HG03571 (cell line): ENCODE results near the gene NXNL2.
A peak's percentile ranks its signal among the peaks of the same experiment; 100 is the strongest.

Experiments used
- ATAC-seq: cut with Tn5 transposase; IDR thresholded peaks from one replicate; pipeline ENCODE4 v1.9.1; 2021; ENCODE audit not compliant: unreplicated experiment

NXNL2 gene

GRCh38 chr9:88578121-88579049 is 43.4 kb downstream of the NXNL2 start:
- no peak for ATAC-seq

DNA sequence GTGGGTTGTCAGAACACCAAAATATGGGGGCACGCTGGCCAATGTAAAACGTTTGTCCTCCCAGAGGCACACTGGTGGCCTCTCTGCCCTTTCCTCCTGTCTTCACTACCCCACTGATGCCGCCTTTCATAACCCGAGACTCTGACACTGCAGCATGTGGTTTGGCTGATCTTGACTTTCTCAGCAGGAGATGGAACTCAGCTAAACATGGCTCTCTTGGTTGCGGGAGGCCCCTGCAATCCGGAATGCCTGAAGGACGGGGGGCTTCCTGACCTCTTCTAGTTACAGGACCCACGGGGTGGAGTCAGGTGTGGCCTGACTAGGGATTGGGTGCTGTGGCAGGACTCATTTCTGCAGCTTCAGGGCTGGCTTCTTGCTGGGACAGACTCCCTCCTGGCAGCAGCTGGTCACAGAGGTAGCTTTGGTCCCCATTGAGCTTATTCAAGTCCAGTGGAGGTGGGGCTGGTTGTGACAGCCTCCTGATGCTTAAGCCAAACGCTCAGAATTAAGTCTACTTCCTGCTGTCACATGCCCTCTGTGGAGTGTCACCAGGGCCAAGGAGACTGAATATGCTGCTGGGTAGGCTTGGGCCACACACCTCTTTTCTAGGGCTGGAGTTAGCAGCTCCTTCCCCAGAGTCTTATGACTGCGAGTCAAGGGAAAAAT is 44.2 kb downstream of the NXNL2 start:
- ATAC-seq: no peak

DNA sequence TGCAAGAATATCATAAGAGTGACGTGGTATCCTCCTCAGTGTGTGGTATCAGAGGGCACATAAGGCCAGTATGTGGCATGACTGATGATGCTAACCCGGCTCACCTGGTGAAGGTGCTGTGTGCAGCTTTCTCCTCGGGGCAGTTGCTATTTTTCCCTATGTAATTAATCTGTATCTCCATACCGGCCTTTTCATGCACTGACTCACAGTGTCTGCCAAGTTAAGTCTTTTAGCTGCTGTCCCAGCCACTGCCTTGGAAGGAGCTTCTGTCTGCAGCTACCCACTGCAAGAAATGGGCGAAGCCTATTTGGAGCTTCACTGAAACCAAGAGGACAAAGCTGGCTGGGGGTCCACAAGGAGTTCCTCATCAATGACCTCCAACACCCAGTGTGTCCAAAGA is 46.0 kb downstream of the NXNL2 start:
- no peak for ATAC-seq

DNA sequence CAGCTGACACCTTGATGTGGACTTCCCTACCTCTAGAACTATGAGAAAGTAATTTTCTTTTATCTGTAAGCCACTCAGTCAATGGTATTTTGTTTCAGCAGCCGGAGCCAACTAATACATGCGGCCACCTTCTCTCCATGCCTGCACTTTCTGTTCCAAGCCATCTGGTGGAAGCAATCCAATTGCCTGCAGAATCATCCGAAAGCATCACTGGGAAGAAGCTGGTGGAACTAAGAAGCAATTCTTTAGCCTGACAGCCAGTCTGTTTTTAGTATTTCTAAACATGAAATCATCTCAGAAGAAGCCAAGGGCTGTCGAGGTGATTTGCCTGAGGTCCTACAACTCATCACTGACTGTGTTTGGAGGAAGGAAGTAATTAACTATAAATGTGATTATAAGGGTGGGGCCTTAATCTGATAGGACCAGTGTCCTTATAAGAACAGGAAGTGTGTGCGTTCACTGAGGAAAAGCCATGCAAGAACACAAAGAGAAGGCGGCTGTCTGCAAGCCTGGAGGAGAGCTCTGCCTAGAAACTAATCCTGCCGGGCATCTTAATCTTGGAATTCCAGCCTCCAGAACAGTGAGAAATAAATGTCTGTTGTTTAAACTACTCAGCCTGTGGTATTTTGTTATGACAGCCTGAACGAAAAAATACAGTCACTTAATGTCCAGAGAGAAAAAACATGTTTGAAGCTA is 49.1 kb downstream of the NXNL2 start:
- ATAC-seq: no peak

DNA sequence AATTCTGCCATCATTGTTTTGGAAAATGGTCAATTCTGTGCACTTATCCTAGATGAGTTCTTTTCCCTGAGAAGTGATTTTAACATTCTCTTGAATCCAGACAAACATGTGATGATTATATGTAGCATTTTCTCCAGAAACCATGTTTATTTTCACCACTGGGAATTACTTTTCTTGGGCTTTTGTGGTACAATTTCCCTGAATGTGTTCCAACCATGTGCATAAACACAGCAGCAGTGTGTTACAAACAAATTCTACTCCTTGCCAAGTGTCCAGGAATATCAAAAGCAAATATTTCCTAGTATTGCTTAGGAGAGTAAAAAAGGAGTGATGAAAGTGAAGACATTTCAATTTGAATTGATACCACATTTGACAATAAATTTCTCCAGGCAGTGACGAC is 50.4 kb downstream of the NXNL2 start:
- no peak for ATAC-seq

- no peak for ATAC-seq
These were observed 51.5 kb downstream of the NXNL2 start for GRCh38 chr9:88586452-88586851.

GRCh38 chr9:88587182-88587581 is 52.2 kb downstream of the NXNL2 start:
- ATAC-seq: no peak

GRCh38 chr9:88587885-88588649 is 53.1 kb downstream of the NXNL2 start:
- ATAC-seq: no peak

GRCh38 chr9:88589656-88590055 is 54.7 kb downstream of the NXNL2 start:
- no peak for ATAC-seq

GRCh38 chr9:88590558-88591146 is 55.7 kb downstream of the NXNL2 start:
- no peak for ATAC-seq

DNA sequence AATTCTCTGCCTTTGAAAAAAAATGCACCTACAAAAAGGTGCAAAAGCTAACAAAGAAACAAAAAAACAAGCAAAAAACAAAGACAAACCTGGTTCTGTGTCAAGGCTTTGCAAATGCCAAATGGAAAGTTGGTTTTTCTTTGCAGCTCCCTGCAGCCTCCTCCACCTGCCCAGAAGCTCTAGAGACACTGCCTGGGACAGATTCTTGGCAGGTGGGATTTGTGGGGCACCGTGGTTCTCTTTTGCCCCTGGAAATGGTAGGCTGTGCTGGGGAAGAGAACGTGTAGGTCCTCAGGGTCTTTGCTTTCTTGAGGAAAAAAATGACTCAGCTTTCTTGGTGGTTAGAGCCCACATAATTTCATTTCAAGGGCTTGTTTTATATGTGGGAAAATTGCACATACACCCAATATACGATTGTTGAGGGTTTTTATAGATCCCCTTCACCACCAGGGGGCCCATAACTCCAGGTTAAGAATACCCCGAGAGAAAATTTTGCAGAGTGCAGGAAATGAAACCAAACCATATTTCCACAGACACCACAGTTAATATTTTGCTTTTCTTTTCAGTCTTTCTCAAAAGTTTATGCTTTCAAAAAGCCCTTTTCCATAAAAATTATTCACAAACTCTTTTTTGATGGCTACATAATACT is 58.7 kb downstream of the NXNL2 start:
- ATAC-seq: peak; percentile 53
